Measurements from ENCODE around the gene NLRP10.

Gene NLRP10

GRCh38 chr11:7973011-7973410 is 7.8 kb upstream of the NLRP10 start:
- DNase-seq (ENCODE audit: low spot score) = no peak

GRCh38 chr11:7971846-7972245 is 6.6 kb upstream of the NLRP10 start:
- DNase-seq (ENCODE audit: low spot score) = no peak

GRCh38 chr11:7969756-7970646 is 4.8 kb upstream of the NLRP10 start:
- no peak for DNase-seq (ENCODE audit: low spot score)

- DNase-seq (ENCODE audit: low spot score) = no peak
These were observed 3.4 kb upstream of the NLRP10 start for GRCh38 chr11:7968686-7969085.

GRCh38 chr11:7967826-7968225 is 2.6 kb upstream of the NLRP10 start:
- DNase-seq (ENCODE audit: low spot score) = no peak

GRCh38 chr11:7967097-7967496 is 1.9 kb upstream of the NLRP10 start:
- no peak for DNase-seq (ENCODE audit: low spot score)

- DNase-seq (ENCODE audit: low spot score) = no peak
These were observed 374 bp downstream of the NLRP10 start for GRCh38 chr11:7964873-7965272.

GRCh38 chr11:7964261-7964660 is 986 bp downstream of the NLRP10 start:
- DNase-seq (ENCODE audit: low spot score) = no peak

- DNase-seq (ENCODE audit: low spot score) = no peak
These were observed 10.1 kb downstream of the NLRP10 start for GRCh38 chr11:7955191-7955590.

GRCh38 chr11:7949934-7950333 is 15.3 kb downstream of the NLRP10 start:
- DNase-seq (ENCODE audit: low spot score) = no peak

- DNase-seq (ENCODE audit: low spot score) = no peak
These were observed 21.1 kb downstream of the NLRP10 start for GRCh38 chr11:7944123-7944522.

- DNase-seq (ENCODE audit: low spot score) = no peak
These were observed 23.6 kb downstream of the NLRP10 start, which contains the start of gene OR10A3 for GRCh38 chr11:7941608-7942007. TSS of gene OR10A3 (minus strand) at chr11:7941708. CDS start at chr11:7939520, 2,188 bp downstream.

- no peak for DNase-seq (ENCODE audit: low spot score)
These were observed 24.1 kb downstream of the NLRP10 start for GRCh38 chr11:7941146-7941545.

- DNase-seq (ENCODE audit: low spot score) = no peak
These were observed 28.6 kb downstream of the NLRP10 start for GRCh38 chr11:7936615-7937014.

GRCh38 chr11:7931168-7931567 is 34.1 kb downstream of the NLRP10 start, which contains the start of gene OR10A6:
TSS of gene OR10A6 (minus strand) at chr11:7931268. CDS start at chr11:7928662, 2,606 bp downstream.
- DNase-seq (ENCODE audit: low spot score) = no peak

GRCh38 chr11:7927635-7928034 is 37.6 kb downstream of the NLRP10 start:
- no peak for DNase-seq (ENCODE audit: low spot score)

GRCh38 chr11:7924536-7924935 is 40.7 kb downstream of the NLRP10 start:
- no peak for DNase-seq (ENCODE audit: low spot score)

- DNase-seq (ENCODE audit: low spot score) = no peak
These were observed 47.1 kb downstream of the NLRP10 start for GRCh38 chr11:7918141-7918540.

All from left forelimb (tissue), 1 donor.